Neutrophil (primary cell): Measurements from ENCODE around the gene HSH2D.

Experiments
- H3K27ac ChIP-seq: fragments of 200-600 bp; sonication (generic); 2 replicates; pipeline ENCODE4 v1.5.1; 2016; ENCODE audit warnings: mild to moderate bottlenecking, moderate library complexity
- H3K27me3 ChIP-seq: fragments of 200-600 bp; sonication (generic); 2 replicates; pipeline ENCODE4 v1.6.0; 2016; ENCODE audit warnings: mild to moderate bottlenecking
- H3K36me3 ChIP-seq: fragments of 200-600 bp; sonication (generic); 2 replicates; pipeline ENCODE4 v1.5.1; 2017
- H3K4me1 ChIP-seq, 2 experiments: fragments of 200-600 bp in 1 of 2; sonication (generic) in 1 of 2; 1 replicate in 1 of 2; 2 replicates in 1 of 2; pipeline versions ENCODE4 v1.5.1 to v1.6.1; 2013 to 2016; ENCODE audit warnings: low read depth in 1 of 2, low read length in 1 of 2, mild to moderate bottlenecking in 1 of 2, moderate library complexity in 1 of 2; ENCODE audit not compliant: control insufficient read depth in 1 of 2, insufficient read depth in 1 of 2
- H3K4me3 ChIP-seq, 2 experiments: fragments of 200-600 bp in 1 of 2; sonication (generic) in 1 of 2; 1 replicate in 1 of 2; 2 replicates in 1 of 2; pipeline ENCODE4 v1.5.1; 2013 to 2016; ENCODE audit warnings: low read depth in 1 of 2, low read length in 1 of 2, mild to moderate bottlenecking in 1 of 2, moderate library complexity in 1 of 2
- H3K9me3 ChIP-seq: fragments of 200-600 bp; sonication (generic); 2 replicates; pipeline ENCODE4 v1.5.1; 2016
- CTCF ChIP-seq: fragments of 200-600 bp; sonication (generic); IDR thresholded peaks from 2 replicates; pipeline ENCODE4 v1.5.1; 2016; ENCODE audit warnings: antibody characterized with exemption

HSH2D gene

DNA sequence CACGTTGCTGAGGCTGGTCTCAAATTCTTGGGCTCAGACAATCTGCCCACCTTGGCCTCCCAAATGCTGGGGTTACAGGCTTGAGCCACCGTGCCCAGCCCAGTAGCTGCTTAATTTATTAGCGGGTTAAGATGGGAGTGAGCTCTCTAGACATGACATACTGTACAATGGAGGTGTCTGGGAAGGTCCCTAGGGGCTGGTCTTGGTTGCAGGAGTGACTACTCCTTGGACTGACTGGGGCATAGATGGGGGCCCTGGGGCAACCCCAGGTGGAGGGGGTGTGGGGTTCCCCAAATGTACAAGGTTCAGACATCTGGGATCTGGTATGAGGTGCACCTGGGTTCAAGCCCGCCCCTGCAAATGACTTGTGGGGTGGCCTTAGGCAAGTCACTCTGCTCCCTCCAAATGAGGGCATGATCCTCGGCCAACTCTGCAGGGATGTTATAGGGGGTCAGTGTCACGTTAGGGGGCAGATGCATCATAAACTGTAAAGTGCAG, 17.0 kb downstream of the HSH2D start:
- H3K9me3 ChIP-seq, result no peaks in the 10 kb centered on the region
- no peak overlapping the region for H3K4me3 ChIP-seq
- no peak for TF ChIP-seq CTCF
- peaks cover 3 to 4% of the 10 kb centered on the region in 2 experiments for H3K4me1 ChIP-seq
- H3K36me3 ChIP-seq, result peaks cover 41% of the 10 kb centered on the region
- H3K27me3 ChIP-seq, result no peaks in the 10 kb centered on the region
- H3K27ac ChIP-seq, result peak overlapping the region; percentile 29

DNA sequence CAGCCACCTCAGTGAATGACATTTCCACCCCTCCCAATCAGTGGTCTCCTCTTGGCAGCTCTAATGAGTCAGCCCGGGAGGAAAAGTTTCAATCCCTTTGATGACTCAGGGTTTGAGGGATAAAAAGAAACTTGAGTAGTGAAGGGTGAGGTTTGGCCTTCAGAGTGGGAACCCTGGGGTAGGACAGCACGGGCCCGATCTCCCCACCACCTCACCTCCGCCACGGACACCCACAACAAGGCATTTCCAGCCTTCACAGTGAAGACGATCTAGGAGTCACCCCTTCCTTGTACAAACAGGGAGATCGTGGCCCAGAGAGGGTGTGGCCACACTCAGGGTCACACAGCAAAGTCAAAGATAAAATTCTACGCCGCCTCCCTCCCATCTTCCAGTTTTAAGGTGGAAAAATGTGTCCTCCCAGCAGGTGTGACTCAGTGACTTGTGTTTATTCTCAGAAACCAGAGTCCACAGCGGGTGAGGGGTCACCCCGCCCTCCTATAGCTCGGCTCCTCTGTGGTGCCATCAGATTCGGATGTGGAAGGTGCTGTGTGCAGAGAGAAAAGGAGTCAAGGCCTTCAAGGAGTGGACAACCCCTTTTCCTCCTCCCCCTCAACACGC, 17.6 kb downstream of the HSH2D start:
- Histone ChIP-seq H3K4me1 (no peaks in the 10 kb centered on the region), H3K4me3 (no peak overlapping the region), H3K27ac (peak overlapping the region; percentile 29), H3K9me3 (no peaks in the 10 kb centered on the region), H3K36me3 (peaks cover 36% of the 10 kb centered on the region), H3K27me3 (no peaks in the 10 kb centered on the region)
- TF ChIP-seq CTCF, result no peak

GRCh38 chr19:16161840-16162239, 18.4 kb downstream of the HSH2D start:
- H3K9me3 ChIP-seq, result no peaks in the 10 kb centered on the region
- no peaks in the 10 kb centered on the region for H3K4me1 ChIP-seq
- no peak overlapping the region for H3K4me3 ChIP-seq
- no peak overlapping the region for H3K27ac ChIP-seq
- H3K36me3 ChIP-seq, result peaks cover 28% of the 10 kb centered on the region
- H3K27me3 ChIP-seq, result no peaks in the 10 kb centered on the region
- no peak for TF ChIP-seq CTCF

- no peaks in the 10 kb centered on the region for H3K9me3 ChIP-seq
- peaks cover 5% of the 10 kb centered on the region for H3K36me3 ChIP-seq
- no peak for TF ChIP-seq CTCF
- H3K4me3 ChIP-seq, result no peak overlapping the region
- no peak overlapping the region for H3K27ac ChIP-seq
- H3K4me1 ChIP-seq, result peaks cover 14% of the 10 kb centered on the region in 2 experiments
- no peaks in the 10 kb centered on the region for H3K27me3 ChIP-seq
Measured at GRCh38 chr19:16164222-16164890, 20.9 kb downstream of the HSH2D start.

- TF ChIP-seq CTCF, result no peak
- peaks cover 15 to 16% of the 10 kb centered on the region in 2 experiments for H3K4me1 ChIP-seq
- no peak overlapping the region for H3K4me3 ChIP-seq
- H3K9me3 ChIP-seq, result no peaks in the 10 kb centered on the region
- no peaks in the 10 kb centered on the region for H3K36me3 ChIP-seq
- no peak overlapping the region for H3K27ac ChIP-seq
- H3K27me3 ChIP-seq, result no peaks in the 10 kb centered on the region
Measured at GRCh38 chr19:16166417-16166816, 22.9 kb downstream of the HSH2D start.
